Pancreas (tissue), 10 donors: ENCODE data around the gene OGFRL1. TPM values are rescaled to one million over a fixed set of nuclear protein-coding genes. Genes with fewer than 3 reads are reported as not detected.

Source experiments
- ATAC-seq, 4 donors: fragments of 200-7000 bp; cut with Tn5 transposase; one replicate each; pipeline versions ENCODE4 v1.8.0 to v1.9.1; 2020; ENCODE audit warnings: mild to moderate bottlenecking in 4 of 4, moderate library complexity in 4 of 4
- DNase-seq, 6 donors: peaks; one replicate each; pipeline ENCODE4 v3.0.0-alpha.2; 2020
- FAIRE-seq: peaks from 2 replicates; lab custom pipeline; 2012; peaks lifted over from hg19 to GRCh38; lab: Jason Lieb, UNC
- H3K27ac ChIP-seq, 4 donors: fragments of 200-600 bp; sonication (generic); 1 replicate in 3 of 4; 2 replicates in 1 of 4; pipeline versions ENCODE4 v1.5.0 to v1.8.0; 2020
- H3K27me3 ChIP-seq, 4 donors: fragments of 200-600 bp; one replicate each; pipeline ENCODE4 v1.8.0; 2021
- H3K36me3 ChIP-seq, 3 donors: fragments of 200-600 bp; sonication (generic) in 1 of 3; one replicate each; pipeline versions ENCODE4 v1.5.0 to v1.8.0; 2020 to 2021
- H3K4me1 ChIP-seq, 3 donors: fragments of 200-600 bp; one replicate each; pipeline ENCODE4 v1.8.0; 2021
- H3K4me3 ChIP-seq, 4 donors: fragments of 200-600 bp; sonication (generic) in 2 of 4; one replicate each; pipeline versions ENCODE4 v1.5.0 to v1.8.0; 2020 to 2021
- H3K9me3 ChIP-seq, 4 donors: fragments of 200-600 bp; one replicate each; pipeline ENCODE4 v1.8.0; 2021
- CTCF ChIP-seq, 4 donors: fragments of 200-600 bp; sonication (generic) in 3 of 4; IDR thresholded peaks; one replicate each; pipeline versions ENCODE4 v1.5.0 to v1.8.0; 2021; ENCODE audit warnings: antibody characterized with exemption in 4 of 4
- WGBS, 2 donors: extraction: QIAGEN DNeasy Blood & Tissue Kit; methylation state at CpG; one replicate each; pipeline ENCODE4 v1.1.7; 2013; 5-methylcytosine and 5-hydroxymethylcytosine counted together
- intact Hi-C, 3 donors: fragments of 100-400 bp; cut with DNase I; formaldehyde crosslinking; loops; one replicate each; pipeline versions ENCODE4 v1.11.1 to v1.14.2; 2022
- polyA plus RNA-seq, 2 donors: library from polyadenylated mRNA; stranded (reverse); fragments of 200-250 nt; gene quantifications; one replicate each; pipeline ENCODE4 v1.2.3, GENCODE V29; 2013
- total RNA-seq, 6 donors: library from RNA; stranded (reverse); fragmentation: NEBNext Ultra II Directional in 4 of 6; extraction: Animal tissue kit (Norgen Biotek cat#: 25700) in 4 of 6; gene quantifications; one replicate each; pipeline versions ENCODE4 v1.2.1 to v1.2.4, GENCODE V29; 2021 to 2023
- donor health status: healthy with polysubstance abuse.
- donor health status: DM: no; HTN: no; CAD: no; lungs with moderate emphysema.
- donor health status: DM: no; HTN: no; CAD: no.
- donor health status: control.
- donor health status: control.
- donor health status: Bipolar disorder and iron deficiency.
- donor health status: DM: yes; HTN: yes; CAD: no.
- donor health status: DM: no; HTN: no; CAD: no.
- donor health status: DM: no; HTN: no; CAD: no.
- donor health status: DM: yes; HTN: yes; CAD: no.

Gene OGFRL1
- total and polyA plus RNA-seq, 8 donors = 3.3 to 10.8 (median 4.3) TPM

GRCh38 chr6:71342772-71343171 is 54.2 kb downstream of the OGFRL1 start:
- H3K27ac ChIP-seq = no peak overlapping the region
- DNase-seq (no peak), FAIRE-seq (no peak), ATAC-seq (no peak)
- no peak overlapping the region for H3K4me3 ChIP-seq
- no peaks in the 10 kb centered on the region for H3K36me3 ChIP-seq
- H3K27me3 ChIP-seq = no peaks in the 10 kb centered on the region
- 69 to 73% methylated on average over 2 of the region's 2 CpGs for WGBS, 2 donors
- intact Hi-C loops = loop anchor here in 1 of 3 donors (10.0 kb wide), 1 partner anchor 138 kb away; no protein-coding TSS in a partner anchor
- no peak for TF ChIP-seq CTCF (IDR thresholded peaks at IDR 0.05)
- H3K4me1 ChIP-seq = no peaks in the 10 kb centered on the region
- no peaks in the 10 kb centered on the region for H3K9me3 ChIP-seq

- ATAC-seq (no peak), FAIRE-seq (no peak), DNase-seq (no peak)
- Histone ChIP-seq H3K27ac (no peak overlapping the region), H3K9me3 (no peaks in the 10 kb centered on the region), H3K36me3 (no peaks in the 10 kb centered on the region), H3K27me3 (no peaks in the 10 kb centered on the region), H3K4me3 (no peak overlapping the region), H3K4me1 (peaks cover 0 to 7% (median 7%) of the 10 kb centered on the region in 3 donors)
- no peak for TF ChIP-seq CTCF (IDR thresholded peaks at IDR 0.05)
- WGBS, 2 donors = 87 to 88% methylated on average over 5 of the region's 5 CpGs
- intact Hi-C loops = loop anchor here in 1 of 3 donors (10.0 kb wide), 1 partner anchor 141 kb away; no protein-coding TSS in a partner anchor
Observed at GRCh38 chr6:71345476-71346333, 57.1 kb downstream of the OGFRL1 start.

GRCh38 chr6:71346334-71346694 is 57.7 kb downstream of the OGFRL1 start:
- Histone ChIP-seq H3K9me3 (no peaks in the 10 kb centered on the region), H3K36me3 (no peaks in the 10 kb centered on the region), H3K4me1 (peaks cover 0 to 7% (median 7%) of the 10 kb centered on the region in 3 donors), H3K4me3 (no peak overlapping the region), H3K27ac (no peak overlapping the region), H3K27me3 (no peaks in the 10 kb centered on the region)
- no peak for TF ChIP-seq CTCF (IDR thresholded peaks at IDR 0.05)
- no peak for ATAC-seq
- intact Hi-C loops = loop anchor here in 1 of 3 donors (10.0 kb wide), 1 partner anchor 142 kb away; no protein-coding TSS in a partner anchor
- no peak for FAIRE-seq
- no peak for DNase-seq

- Histone ChIP-seq H3K27me3 (no peaks in the 10 kb centered on the region), H3K27ac (no peak overlapping the region), H3K9me3 (no peaks in the 10 kb centered on the region), H3K36me3 (no peaks in the 10 kb centered on the region), H3K4me3 (no peak overlapping the region), H3K4me1 (peaks cover 0 to 7% (median 7%) of the 10 kb centered on the region in 3 donors)
- TF ChIP-seq CTCF (IDR thresholded peaks at IDR 0.05) = no peak
- intact Hi-C loops = loop anchor here in 1 of 3 donors (10.0 kb wide), 1 partner anchor 142 kb away; no protein-coding TSS in a partner anchor
- no peak for FAIRE-seq
- DNase-seq = no peak
- ATAC-seq = peak in 1 of 4 donors; percentile 55
- 73 to 76% methylated on average over 5 of the region's 5 CpGs for WGBS, 2 donors
Observed at GRCh38 chr6:71347119-71347518, 58.5 kb downstream of the OGFRL1 start.
